ENCODE results near the gene OPRM1.
"Not testable (repeated sequence)": the region's sequence is repeated elsewhere in the genome, so short reads cannot be mapped to it uniquely, and the experiment has no call there.

Gene OPRM1

DNA sequence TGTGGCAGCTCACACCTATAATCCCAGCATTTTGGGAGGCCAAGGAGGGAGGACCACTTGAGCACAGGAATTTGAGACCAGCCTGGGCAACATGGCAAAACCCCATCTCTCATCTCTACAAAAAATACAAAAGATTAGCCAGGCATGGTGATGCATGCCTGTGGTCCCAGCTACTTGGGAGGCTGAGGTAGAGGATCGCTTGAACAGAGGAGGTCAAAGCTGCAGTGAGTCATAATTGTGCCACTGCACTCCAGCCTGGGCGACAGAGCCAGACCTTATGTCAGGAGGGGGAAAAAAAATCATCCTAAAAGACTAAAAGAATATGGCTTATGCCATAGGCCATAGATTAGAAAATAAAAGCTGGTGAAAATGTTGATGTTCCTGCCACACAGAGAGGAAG, 39.6 kb downstream of the OPRM1 start:
- H3K27ac ChIP-seq, H3K4me3 ChIP-seq: not testable (repeated sequence)

DNA sequence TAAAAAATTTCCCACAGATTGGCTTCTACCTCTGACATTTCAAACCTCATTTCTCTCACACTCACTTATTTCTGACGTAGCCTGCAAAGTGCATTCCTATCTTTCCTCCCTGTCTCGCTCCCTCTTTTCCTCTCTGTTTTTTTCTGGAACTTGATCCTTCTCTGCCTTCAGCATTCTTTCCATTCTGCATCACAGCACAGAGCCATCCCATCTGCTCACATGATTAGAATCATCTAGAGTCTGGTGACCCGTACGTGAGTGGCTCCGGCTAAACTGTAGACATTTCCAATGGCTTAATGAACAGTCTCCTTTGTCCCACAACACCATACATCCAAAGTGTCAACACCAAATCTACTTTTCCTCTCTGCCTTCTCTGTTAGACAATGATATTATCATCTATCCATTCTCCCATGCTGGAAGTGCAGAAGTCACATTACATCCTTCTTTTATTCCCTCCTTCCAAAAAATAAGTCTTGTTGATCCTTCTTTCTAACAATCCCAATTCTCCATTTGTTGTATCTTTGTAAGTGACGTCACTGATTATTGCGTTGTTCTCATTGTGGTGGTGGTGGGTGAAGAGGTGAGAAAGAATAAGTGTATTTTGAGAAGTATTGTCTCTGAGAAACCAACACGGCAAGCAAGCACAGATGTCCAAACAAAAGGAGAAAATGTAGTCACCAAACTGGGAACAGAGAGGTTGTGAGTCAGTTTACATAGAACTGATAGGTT, 41.6 kb downstream of the OPRM1 start:
- no peak overlapping the region for H3K4me3 ChIP-seq

DNA sequence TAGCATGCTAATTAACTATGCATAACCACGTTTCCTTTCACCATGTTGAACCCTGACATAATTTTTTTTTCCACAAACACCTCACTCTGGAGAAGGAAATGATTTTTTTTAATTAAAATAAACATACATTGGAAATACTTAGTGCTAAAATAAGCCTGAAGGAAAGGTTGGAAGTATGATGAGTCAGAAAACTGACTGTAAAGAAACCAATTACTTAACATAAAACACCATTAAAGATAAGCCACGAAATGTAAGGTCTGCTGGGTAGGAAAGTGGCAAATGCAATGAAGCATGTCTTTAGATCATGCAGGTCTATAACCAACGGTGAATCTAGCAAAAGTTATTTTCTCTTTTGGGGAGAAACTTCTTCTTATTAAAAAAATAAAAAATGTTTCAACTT, 47.5 kb downstream of the OPRM1 start:
- no peak overlapping the region for H3K27ac ChIP-seq
- no peak overlapping the region for H3K4me3 ChIP-seq

More for the DNA sequence above, 41.6 kb downstream of the OPRM1 start:
- H3K27ac ChIP-seq, result no peak overlapping the region

DNA sequence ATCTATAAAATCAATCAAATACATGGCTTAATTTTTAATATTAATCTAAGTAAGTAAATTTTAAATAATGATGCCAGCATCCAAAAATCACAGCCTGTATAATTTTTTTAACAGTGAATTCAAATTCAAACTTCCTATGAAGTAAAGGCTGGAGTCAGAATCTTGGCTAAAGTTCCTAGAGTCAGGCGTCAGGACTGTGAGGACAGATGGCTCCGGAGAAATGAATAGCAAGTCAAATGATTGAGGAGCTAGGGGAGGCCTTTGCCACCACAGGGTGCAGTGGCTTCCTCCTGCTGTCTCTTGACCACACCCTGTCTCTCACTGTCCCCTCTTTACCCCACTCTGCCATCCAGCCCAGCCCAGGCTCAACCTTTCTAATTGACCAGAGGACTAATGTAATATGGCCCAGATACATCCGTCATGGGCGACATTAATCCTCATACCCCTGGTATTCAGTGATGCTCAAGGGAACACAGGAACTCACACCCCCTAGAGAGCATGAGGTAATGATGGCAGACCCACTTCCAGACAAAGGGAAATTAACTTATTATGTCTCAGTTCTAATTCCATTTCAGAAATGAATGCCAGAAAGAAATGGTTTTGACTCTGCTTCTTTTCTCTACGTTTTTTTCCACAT, 53.4 kb downstream of the OPRM1 start:
- no peak overlapping the region for H3K27ac ChIP-seq

DNA sequence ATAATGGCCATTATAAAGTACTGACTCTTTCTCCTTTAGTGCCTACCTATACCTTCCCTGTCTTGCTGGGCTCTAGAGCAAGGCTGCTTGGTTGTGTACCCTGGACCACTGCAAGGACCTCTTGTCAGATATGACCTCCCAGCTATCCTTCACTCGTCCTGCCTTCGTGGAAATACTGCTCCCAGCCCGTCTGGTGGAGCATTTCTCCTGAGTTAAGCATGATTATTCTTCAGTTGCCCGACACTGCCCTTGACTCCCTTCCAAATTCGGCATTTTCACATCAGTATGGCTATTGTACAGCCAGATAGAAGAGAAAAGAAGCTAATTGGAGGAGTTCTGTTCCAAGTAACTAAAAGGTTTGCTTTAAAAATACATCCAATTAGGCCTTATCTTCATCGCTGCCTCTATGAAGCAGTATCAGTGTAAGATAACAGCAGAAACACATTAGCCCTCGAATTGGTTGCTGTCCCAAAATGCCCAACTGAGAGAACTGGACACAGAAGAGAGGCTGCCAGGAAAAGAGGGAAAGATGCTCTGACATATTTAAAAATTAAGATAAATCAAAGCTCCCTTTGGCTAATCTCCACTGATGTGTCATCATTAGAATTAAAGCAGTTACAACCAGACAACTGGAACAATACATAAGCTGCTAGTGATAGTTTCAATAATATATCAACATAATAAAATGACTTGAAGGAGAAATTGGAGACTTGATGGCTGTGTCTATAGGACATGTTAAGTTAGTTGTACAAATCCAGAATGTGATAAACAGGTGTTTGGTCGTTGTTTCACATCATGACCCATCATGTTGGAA, 54.4 kb downstream of the OPRM1 start:
- H3K27ac ChIP-seq, result no peak overlapping the region

More for the DNA sequence above, 53.4 kb downstream of the OPRM1 start:
- H3K4me3 ChIP-seq, result no peak overlapping the region

DNA sequence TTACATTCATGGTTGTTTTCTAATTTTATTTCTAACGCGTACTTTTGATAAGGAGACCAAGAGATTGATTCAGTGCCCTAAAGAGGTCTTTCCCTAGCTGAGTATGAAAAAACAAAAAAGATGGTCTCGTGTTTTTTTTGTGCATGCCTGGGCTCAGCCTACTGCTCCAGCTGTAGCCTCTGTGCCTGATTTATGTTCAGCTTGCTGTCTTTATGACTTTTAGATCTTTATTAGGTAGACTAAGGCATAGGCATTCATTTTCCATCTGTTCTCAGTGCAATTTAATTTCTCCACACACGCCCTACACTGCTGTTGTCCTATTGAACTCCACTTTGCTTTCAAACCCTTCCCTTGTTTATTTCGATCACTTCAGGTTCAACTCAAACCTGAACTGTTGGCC, 56.5 kb downstream of the OPRM1 start:
- no peak overlapping the region for H3K27ac ChIP-seq

More for the DNA sequence above, 54.4 kb downstream of the OPRM1 start:
- no peak overlapping the region for H3K4me3 ChIP-seq

DNA sequence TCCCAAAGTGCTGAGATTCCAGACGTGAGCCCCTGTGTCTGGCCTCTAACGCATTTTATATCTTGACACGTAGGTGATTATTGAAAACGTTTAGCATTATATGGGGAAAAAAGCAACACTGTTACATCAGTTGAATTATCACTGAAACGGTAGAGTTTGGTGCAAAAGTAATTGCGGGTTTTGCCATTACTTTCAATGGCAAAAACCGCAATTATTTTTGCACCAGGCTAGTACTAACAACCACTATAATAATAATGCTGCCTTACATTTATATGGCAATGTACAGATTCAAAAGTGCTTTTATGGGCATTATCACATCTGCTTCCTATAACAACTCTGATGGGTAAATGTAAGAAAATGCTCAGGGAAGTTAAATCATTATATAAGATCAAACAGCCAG, 57.3 kb downstream of the OPRM1 start:
- Histone ChIP-seq H3K4me3 (no peak overlapping the region), H3K27ac (no peak overlapping the region)

More for the DNA sequence above, 56.5 kb downstream of the OPRM1 start:
- no peak overlapping the region for H3K4me3 ChIP-seq

DNA sequence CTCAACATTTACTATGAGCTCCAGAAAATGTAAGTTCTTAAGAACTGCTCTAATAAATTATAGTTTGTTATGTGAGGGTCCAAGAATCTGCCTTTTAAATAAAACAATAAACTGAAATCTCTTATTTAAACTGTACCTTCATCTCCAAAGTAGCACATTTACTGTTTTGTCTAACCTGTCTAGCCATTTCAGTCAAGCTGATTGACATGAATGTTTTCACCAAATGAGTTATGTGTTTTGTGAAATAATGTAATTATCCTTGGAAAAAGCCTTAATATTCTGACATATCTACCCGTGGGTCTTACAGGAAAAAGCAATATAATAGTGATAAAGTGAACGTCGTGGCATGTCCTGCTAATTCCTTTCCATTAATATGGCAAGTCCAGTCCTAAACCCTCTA, 57.8 kb downstream of the OPRM1 start:
- no peak overlapping the region for H3K27ac ChIP-seq
- no peak overlapping the region for H3K4me3 ChIP-seq

DNA sequence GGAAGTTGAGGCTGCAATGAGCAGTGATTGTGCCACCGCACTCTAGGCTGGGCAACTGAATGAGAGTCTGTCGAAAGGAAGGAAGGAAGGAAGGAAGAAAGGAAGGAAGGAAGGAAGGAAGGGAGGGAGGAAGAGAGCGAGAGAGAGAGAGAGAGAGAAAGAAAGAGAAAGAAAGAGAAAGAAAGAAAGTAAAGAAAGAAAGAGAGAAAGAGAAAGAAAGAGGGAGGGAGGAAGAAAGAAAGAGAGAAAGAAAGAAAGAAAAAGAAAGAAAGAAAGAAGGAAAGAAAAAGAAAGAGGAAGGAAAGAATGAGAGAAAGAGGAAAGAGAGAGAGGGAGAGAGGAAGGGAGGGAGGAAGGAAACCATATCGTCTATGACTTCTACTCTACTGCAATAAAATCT, 60.2 kb downstream of the OPRM1 start:
- Histone ChIP-seq H3K27ac (no peak overlapping the region), H3K4me3 (no peak overlapping the region)

DNA sequence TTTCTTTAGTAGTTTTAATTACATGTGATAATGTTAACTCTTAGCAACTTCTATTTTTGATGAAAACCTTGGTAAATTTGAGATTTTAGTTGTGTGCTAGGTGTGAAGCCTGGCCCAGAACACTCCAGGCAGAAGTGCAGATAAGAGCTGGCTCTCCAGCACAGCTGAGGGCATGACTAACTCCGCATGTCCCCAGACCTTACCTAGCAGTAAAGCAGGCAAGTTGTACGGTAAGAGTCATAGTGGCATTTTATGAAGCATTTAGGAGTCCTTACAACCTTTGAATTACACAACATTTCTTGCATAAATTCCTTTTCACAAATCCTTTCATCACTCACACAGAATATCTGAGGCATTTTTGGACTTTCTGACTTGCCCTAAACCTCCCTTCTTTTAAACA, 67.2 kb downstream of the OPRM1 start:
- H3K4me3 ChIP-seq, result no peak overlapping the region

DNA sequence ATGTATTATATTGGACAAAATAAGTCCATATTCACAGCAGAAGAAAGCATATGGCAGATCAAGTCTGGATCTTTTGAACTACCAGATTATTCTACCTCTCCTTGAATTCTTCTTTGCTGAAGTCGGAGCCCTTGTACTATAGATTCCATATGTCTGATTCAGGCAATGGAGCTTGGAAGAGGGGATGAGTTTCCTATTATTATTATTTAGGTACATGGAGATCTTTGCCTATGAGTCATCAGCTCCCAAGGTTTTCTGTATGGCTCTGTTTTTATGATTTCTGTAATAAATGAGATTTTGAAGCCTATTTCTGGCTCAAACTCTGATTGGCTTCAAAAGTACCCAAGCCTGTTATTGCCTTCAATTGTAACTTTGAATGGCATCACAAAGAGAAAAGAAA, 72.0 kb downstream of the OPRM1 start:
- H3K4me3 ChIP-seq, result no peak overlapping the region
- H3K27ac ChIP-seq, result no peak overlapping the region

More for the DNA sequence above, 67.2 kb downstream of the OPRM1 start:
- H3K27ac ChIP-seq, result no peak overlapping the region

DNA sequence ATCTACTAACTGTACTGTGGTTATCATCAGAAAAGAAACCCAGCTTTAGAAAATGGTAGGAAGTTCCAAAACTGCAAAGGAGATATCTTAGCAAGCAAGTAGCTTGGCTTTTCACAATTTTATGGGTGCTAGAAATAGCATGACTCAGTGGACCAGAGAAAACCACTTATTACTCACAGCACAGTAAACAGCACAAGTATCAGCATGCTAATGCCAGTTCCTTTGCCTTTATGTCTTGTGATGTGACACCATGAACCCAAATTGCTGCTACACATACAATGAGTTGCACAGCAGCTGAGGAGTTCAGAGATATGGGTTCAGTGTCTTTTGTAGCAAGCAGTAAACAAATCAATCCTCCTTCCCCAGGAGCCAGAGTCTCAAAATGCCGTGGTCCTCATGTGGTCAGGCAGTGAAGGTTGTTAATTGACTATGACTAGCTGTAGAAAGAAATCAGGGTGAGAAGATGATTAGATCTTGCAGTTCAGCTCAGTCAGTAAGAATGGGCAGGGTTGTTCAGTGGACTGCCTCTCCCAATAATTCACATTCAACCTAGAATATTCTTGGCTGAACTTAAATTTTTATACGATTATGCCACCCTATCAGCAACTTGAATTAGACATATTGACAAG, 73.3 kb downstream of the OPRM1 start:
- Histone ChIP-seq H3K27ac (no peak overlapping the region), H3K4me3 (no peak overlapping the region)

DNA sequence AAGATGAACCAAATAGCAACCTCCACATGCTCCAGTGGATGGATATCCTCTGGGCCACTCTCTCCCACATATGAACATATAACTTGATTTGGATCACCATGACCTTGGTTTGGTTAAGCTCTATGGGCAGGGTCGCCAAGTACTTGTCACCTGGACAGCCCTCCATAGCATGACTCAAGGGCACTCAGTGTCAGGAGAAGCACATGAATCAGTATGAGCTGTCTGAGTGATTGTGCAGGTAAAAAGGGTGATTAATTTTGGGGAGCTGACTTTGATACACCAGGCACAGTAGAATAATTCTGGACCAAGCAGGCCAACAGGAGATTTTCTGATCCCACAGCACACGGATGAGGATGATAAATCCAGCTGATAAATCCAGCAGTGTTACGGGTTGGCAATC, 74.4 kb downstream of the OPRM1 start:
- no peak overlapping the region for H3K4me3 ChIP-seq

DNA sequence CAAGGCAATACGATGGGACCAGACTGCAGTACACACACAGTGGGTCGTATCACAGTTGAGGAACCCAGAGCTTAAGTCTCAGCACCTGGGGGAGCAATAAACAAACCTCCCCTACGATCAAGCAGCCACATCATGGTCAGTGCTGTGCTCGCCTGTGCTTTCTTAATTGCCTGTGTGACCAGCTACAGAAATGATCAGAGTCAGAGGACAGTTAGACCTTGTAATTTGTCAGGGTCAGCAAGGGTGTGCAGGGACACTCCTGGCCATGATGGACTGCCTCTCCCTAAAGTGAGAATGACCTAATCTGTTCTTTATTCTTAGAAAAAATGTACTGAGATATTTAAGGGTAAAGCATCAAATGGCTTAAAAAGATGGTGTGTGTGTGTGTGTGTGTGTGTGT, 78.4 kb downstream of the OPRM1 start:
- Histone ChIP-seq H3K27ac (no peak overlapping the region), H3K4me3 (no peak overlapping the region)

More for the DNA sequence above, 74.4 kb downstream of the OPRM1 start:
- no peak overlapping the region for H3K27ac ChIP-seq

DNA sequence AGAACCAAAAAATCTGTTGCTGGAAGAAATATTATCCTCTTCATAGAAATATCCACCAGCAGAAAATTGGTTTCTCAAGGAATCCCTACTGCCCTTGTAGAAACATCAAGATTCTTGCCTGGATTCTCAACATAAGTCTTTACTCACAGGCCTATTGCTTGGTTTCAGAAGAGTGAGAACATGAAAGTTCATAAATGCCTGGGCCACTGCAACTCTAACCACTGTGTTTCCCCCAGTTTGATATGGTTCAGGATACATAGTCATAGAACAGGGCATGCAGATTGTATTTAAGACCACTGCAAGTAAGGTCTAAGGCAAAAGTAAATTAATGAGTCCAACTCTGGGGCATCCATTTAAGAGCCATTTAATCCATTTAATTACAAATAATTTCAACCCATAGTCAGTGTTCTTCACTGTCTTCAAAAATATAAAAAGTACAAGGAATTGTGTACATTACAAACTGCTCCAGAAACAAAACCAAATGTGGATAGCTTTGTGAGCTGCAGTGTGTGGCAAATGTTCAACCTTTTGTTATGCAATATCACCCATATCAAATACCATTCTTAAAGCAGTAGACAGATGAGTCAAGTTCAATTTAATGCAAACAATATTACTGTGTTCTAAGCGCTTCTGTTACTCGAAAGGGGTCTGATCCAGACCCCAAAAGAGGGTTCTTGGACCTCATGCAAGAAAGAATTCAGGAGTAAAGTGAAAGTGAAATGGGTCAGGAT, 83.3 kb downstream of the OPRM1 start:
- H3K4me3 ChIP-seq, result no peak overlapping the region
- no peak overlapping the region for H3K27ac ChIP-seq

DNA sequence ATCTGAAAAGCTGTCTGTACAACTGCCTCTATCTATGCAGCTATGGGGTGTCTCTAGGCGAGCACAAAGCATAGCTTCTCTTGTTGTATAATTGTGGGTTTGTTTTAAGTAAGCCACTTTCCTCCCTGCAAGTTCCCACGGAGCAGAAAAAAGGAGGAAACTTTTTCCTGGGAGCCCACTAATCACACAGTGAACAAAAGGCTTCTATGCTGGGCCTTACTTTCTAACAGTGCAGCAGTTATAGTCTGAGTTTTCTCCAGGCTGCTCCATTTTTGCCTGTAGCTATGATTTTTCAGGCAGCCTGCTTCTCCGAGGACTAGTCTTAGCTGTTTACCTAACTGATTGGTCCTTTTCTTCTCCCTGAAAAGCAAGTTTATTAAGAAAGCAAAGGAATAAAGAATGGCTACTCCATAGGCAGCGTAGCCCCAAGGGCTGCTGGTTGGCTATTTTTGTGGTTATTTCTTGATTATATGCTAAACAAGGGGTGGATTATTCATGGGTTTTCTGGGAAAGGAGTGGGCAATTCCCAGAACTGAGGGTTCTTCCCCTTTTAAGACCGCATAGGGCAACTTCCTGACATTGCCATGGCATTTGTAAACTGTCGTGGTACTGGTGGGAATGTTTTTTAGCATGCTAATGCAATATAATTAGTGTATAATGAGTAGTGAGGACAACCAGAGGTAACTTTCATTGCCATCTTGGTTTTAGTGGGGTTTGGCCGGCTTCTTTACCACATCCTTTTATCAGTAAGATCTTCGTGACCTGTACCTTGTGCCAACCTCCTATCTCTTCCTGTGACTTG, 84.3 kb downstream of the OPRM1 start:
- Histone ChIP-seq H3K4me3 (no peak overlapping the region), H3K27ac (no peak overlapping the region)

DNA sequence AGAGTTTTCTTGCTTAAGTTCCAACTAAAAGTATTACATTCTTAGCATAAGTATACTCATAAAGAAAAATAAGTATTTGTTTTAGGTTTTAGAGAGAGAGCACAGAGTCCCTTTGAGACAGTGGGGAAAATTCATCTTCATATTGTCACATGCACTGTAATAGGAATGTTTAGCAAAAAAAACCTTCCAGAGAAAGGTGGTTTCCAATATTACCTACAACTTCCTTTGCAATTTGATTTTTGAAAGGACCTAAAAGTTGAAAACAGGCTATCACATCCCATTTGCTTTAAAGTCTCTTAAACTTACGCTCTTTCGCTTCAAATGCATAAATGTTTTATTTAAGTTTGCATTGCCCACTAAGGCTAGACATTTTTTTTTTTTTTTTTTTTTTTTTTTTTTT, 86.4 kb downstream of the OPRM1 start:
- no peak overlapping the region for H3K27ac ChIP-seq
- no peak overlapping the region for H3K4me3 ChIP-seq

DNA sequence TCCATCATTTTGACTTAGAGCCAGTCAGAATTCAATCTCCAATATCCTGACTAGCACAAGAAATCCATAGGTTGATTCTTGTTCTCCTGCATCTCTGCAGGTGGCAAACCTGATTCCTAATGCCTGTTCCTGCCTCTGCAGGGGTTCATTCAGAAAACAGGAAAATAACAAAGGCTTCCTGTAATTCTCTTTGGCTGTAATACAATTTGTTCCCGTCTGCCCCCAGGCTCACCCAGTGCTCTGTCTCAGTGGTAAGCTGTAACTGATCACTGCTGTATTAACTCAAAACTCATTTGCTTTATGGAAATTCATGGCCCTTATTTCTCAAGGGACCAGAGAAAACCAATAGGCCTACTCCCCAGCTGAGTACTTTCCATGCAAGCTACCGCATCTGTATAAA, 88.6 kb downstream of the OPRM1 start:
- H3K27ac ChIP-seq, result no peak overlapping the region
- H3K4me3 ChIP-seq, result no peak overlapping the region
